Measurements from ENCODE around the gene SDE2.

The SDE2 gene

DNA sequence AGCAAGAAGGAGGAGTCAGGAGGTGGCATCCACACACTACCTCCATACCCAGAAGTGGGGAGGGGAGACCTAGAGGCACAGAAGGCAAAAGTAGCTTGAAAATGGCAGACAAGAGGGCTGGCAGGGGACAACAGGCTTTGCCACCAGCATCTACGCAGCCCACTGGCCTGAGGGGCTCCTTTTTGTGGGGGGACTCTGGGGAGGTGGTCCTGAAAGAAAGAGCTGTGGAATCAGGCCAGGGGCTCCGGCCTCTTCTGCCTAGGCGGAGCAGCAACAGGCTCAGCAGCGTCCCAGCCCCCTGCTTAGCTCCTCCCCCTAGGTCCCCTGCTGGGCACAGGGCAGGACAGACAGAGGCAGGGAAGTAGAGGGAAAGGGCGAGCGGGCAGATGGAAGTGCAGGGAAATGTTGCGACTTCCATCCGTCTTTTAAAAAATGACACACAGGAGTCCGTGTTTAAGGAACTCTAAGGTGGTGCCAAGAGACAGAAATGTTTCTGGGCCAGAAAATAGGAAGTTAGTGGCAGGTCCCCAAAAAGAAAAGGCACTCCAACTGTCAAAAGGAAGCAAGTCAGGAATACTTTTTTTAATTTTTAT lies 48.1 kb downstream of the SDE2 start:
- CTCF ChIA-PET: interaction anchor here (0.5 to 3.4 kb wide), 7 partner anchors 11 to 607 kb away, joined by 3 to 16 read pairs (median 3); no protein-coding TSS in a partner anchor
- 0 out of 2 replicates have a peak, but pooled peaks have one; percentile 63 for TF ChIP-seq HDGF (IDR thresholded peaks at IDR 0.05; ENCODE audit: borderline replicate concordance)
- no peak for TF ChIP-seq TARDBP (IDR thresholded peaks at IDR 0.05)
- TF ChIP-seq FOXA1 (IDR thresholded peaks at IDR 0.05): no peak
- peak; percentile 76 for DNase-seq (ENCODE audit: extremely low spot score)
- POLR2A ChIA-PET: interaction anchor here (0.6 to 2.7 kb wide), 5 partner anchors 10 to 173 kb away, joined by 3 to 10 read pairs (median 4); partner anchors contain the start of genes LEFTY2 and PYCR2

DNA sequence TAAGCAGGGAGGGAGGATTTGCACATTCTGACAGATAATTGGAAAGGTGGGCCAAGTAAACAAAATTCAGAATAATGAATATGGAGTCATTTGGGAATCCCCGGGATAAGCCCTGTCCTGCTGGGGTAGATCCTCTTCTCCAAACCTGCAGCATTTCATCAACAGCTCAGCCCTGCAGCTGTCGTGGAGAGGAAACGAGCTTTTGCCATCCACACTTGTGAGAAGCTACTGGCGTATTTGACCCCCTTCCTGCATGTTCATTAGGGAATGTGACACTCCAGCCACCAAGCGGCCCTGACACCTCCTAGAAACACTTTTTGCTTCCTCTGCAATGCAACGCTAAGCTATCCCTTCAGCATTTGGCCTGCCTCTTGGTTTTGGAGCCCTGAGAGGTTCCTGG lies 50.1 kb downstream of the SDE2 start:
- ChIA-PET POLR2A (interaction anchor here (0.7 kb wide), 1 partner anchor 131 kb away, joined by 3 read pairs; no protein-coding TSS in a partner anchor), CTCF (interaction anchor here (0.7 kb wide), 1 partner anchor 14 kb away, joined by 3 read pairs; no protein-coding TSS in a partner anchor)
- TF ChIP-seq SP1 (IDR thresholded peaks at IDR 0.05): no peak
- TF ChIP-seq PKNOX1 (IDR thresholded peaks at IDR 0.05): no peak
- no peak for TF ChIP-seq TARDBP (IDR thresholded peaks at IDR 0.05)
- DNase-seq (ENCODE audit: extremely low spot score): no peak

- ChIA-PET POLR2A (interaction anchor here (0.7 kb wide), 1 partner anchor 64 kb away, joined by 3 read pairs; the partner anchor contains the start of gene TMEM63A), CTCF (no interaction called here)
- TF ChIP-seq CTBP1 (IDR thresholded peaks at IDR 0.05; ENCODE audit: borderline replicate concordance): no peak
- no peak for TF ChIP-seq ELF4 (IDR thresholded peaks at IDR 0.05)
- TF ChIP-seq HDGF (IDR thresholded peaks at IDR 0.05; ENCODE audit: borderline replicate concordance): no peak
- TF ChIP-seq BHLHE40 (IDR thresholded peaks at IDR 0.05; ENCODE audit: borderline replicate concordance): no peak
- no peak for TF ChIP-seq ZNF384 (IDR thresholded peaks at IDR 0.05)
- TF ChIP-seq FOXK2 (IDR thresholded peaks at IDR 0.05): no peak
- no peak for TF ChIP-seq SUZ12 (IDR thresholded peaks at IDR 0.05)
- no peak for TF ChIP-seq LEF1 (IDR thresholded peaks at IDR 0.05; ENCODE audit: borderline replicate concordance)
- no peak for TF ChIP-seq FOXA1 (IDR thresholded peaks at IDR 0.05)
- TF ChIP-seq NFRKB (IDR thresholded peaks at IDR 0.05): no peak
- no peak for TF ChIP-seq PKNOX1 (IDR thresholded peaks at IDR 0.05)
- no peak for DNase-seq (ENCODE audit: extremely low spot score)
These were observed 52.3 kb downstream of the SDE2 start for GRCh38 chr1:225946803-225947202.

GRCh38 chr1:225946082-225946620 lies 53.0 kb downstream of the SDE2 start:
- no peak for DNase-seq (ENCODE audit: extremely low spot score)
- ChIA-PET POLR2A (interaction anchor here (0.8 to 2.6 kb wide), 4 partner anchors 23 to 116 kb away, joined by 3 to 9 read pairs (median 6); partner anchors contain the start of genes H3-3A, PYCR2 and TMEM63A), CTCF (interaction anchor here (1.6 to 2.2 kb wide), 2 partner anchors 16 to 42 kb away, joined by 7 read pairs; no protein-coding TSS in a partner anchor)
- no peak for TF ChIP-seq SUZ12 (IDR thresholded peaks at IDR 0.05)
- TF ChIP-seq TARDBP (IDR thresholded peaks at IDR 0.05): no peak
- TF ChIP-seq FOXM1 (IDR thresholded peaks at IDR 0.05; ENCODE audit: borderline replicate concordance): no peak
- TF ChIP-seq PKNOX1 (IDR thresholded peaks at IDR 0.05): no peak
- TF ChIP-seq SP1 (IDR thresholded peaks at IDR 0.05): no peak
- TF ChIP-seq L3MBTL2 (conservative IDR thresholded peaks at IDR 0.05): no peak
- no peak for TF ChIP-seq BHLHE40 (IDR thresholded peaks at IDR 0.05; ENCODE audit: borderline replicate concordance)
- TF ChIP-seq CTBP1 (IDR thresholded peaks at IDR 0.05; ENCODE audit: borderline replicate concordance): no peak
- TF ChIP-seq ZNF384 (IDR thresholded peaks at IDR 0.05): no peak
- TF ChIP-seq LEF1 (IDR thresholded peaks at IDR 0.05; ENCODE audit: borderline replicate concordance): no peak
- TF ChIP-seq FOXA1 (IDR thresholded peaks at IDR 0.05): no peak

GRCh38 chr1:225945564-225945963 lies 53.6 kb downstream of the SDE2 start:
- no peak for TF ChIP-seq PKNOX1 (IDR thresholded peaks at IDR 0.05)
- TF ChIP-seq ZNF384 (IDR thresholded peaks at IDR 0.05): no peak
- no peak for TF ChIP-seq ARNT (IDR thresholded peaks at IDR 0.05)
- TF ChIP-seq FOXM1 (IDR thresholded peaks at IDR 0.05; ENCODE audit: borderline replicate concordance): no peak
- TF ChIP-seq FOXA1 (IDR thresholded peaks at IDR 0.05): no peak
- TF ChIP-seq ELF4 (IDR thresholded peaks at IDR 0.05): no peak
- no peak for TF ChIP-seq CTBP1 (IDR thresholded peaks at IDR 0.05; ENCODE audit: borderline replicate concordance)
- TF ChIP-seq LEF1 (IDR thresholded peaks at IDR 0.05; ENCODE audit: borderline replicate concordance): no peak
- no peak for TF ChIP-seq FOXK2 (IDR thresholded peaks at IDR 0.05)
- TF ChIP-seq SUZ12 (IDR thresholded peaks at IDR 0.05): no peak
- no peak for TF ChIP-seq HDGF (IDR thresholded peaks at IDR 0.05; ENCODE audit: borderline replicate concordance)
- TF ChIP-seq SP1 (IDR thresholded peaks at IDR 0.05): no peak
- no peak for TF ChIP-seq NFRKB (IDR thresholded peaks at IDR 0.05)
- no peak for TF ChIP-seq TARDBP (IDR thresholded peaks at IDR 0.05)
- TF ChIP-seq BHLHE40 (IDR thresholded peaks at IDR 0.05; ENCODE audit: borderline replicate concordance): no peak
- no peak for TF ChIP-seq L3MBTL2 (conservative IDR thresholded peaks at IDR 0.05)
- ChIA-PET POLR2A (interaction anchor here (0.8 to 2.6 kb wide), 4 partner anchors 22 to 117 kb away, joined by 3 to 9 read pairs (median 6); partner anchors contain the start of genes H3-3A, PYCR2 and TMEM63A), CTCF (interaction anchor here (1.6 to 2.2 kb wide), 2 partner anchors 17 to 42 kb away, joined by 7 read pairs; no protein-coding TSS in a partner anchor)
- DNase-seq (ENCODE audit: extremely low spot score): no peak

Data from HEK293T (cell line).